Keratinocyte (primary cell): ENCODE data around the gene SCNN1A.
"Not testable (repeated sequence)": the region's sequence is repeated elsewhere in the genome, so short reads cannot be mapped to it uniquely, and the experiment has no call there.

ENCODE experiments used
- CTCF ChIP-seq, 3 experiments: IDR thresholded peaks in 1 of 3; conservative IDR thresholded peaks in 1 of 3; optimal IDR thresholded peaks in 1 of 3; 2 replicates in 2 of 3; 3 replicates in 1 of 3; pipeline versions ENCODE3 to v1.5.1; 2011; ENCODE audit warnings: low read length in 3 of 3, mild to moderate bottlenecking in 3 of 3, moderate library complexity in 2 of 3, control low read depth in 1 of 3, inconsistent platforms in 1 of 3; ENCODE audit not compliant: insufficient read depth in 2 of 3; ENCODE audit errors: extremely low read depth in 1 of 3
- EZH2 ChIP-seq: IDR thresholded peaks from one replicate; pipeline ENCODE4 v1.6.1; 2012; ENCODE audit warnings: inconsistent platforms, mild to moderate bottlenecking, low read length, moderate library complexity

GRCh38 chr12:6338536-6338935 is 36.8 kb downstream of the SCNN1A start:
- not testable (repeated sequence) for TF ChIP-seq CTCF (optimal IDR thresholded peaks at IDR 0.05 in 1 of 3, IDR thresholded peaks at IDR 0.05 in 1 of 3, conservative IDR thresholded peaks at IDR 0.05 in 1 of 3; ENCODE audit: extremely low read depth in 1 of 3, insufficient read depth in 2 of 3, low read length in 3 of 3); EZH2
